Lower leg skin (tissue), 4 donors: Measurements from ENCODE around the gene PLPPR2. TPM values are rescaled to one million over a fixed set of nuclear protein-coding genes. Genes with fewer than 3 reads are reported as not detected.
A peak's percentile ranks its signal among the peaks of the same experiment; 100 is the strongest.
"Not testable (repeated sequence)": the region's sequence is repeated elsewhere in the genome, so short reads cannot be mapped to it uniquely, and the experiment has no call there.

Experiments used
- DNase-seq, 2 donors: peaks; one replicate each; pipeline ENCODE4 v3.0.0-alpha.2; 2019; ENCODE audit warnings: low spot score in 2 of 2
- H3K4me3 ChIP-seq: fragments of 200-600 bp; sonication (generic); 2 replicates; pipeline ENCODE4 v1.5.1; 2017; ENCODE audit warnings: mild to moderate bottlenecking, low read depth; ENCODE audit not compliant: poor library complexity, severe bottlenecking
- CTCF ChIP-seq, 3 donors: fragments of 450-650 bp; IDR thresholded peaks; one replicate each; pipeline ENCODE4 v1.5.1; 2016; ENCODE audit warnings: antibody characterized with exemption in 3 of 3, mild to moderate bottlenecking in 3 of 3, moderate library complexity in 2 of 3
- POLR2A ChIP-seq, 2 donors: fragments of 450-650 bp; IDR thresholded peaks; one replicate each; pipeline ENCODE4 v1.6.1; 2016 to 2017; ENCODE audit warnings: antibody characterized with exemption in 2 of 2, mild to moderate bottlenecking in 1 of 2, moderate library complexity in 1 of 2
- WGBS, 2 donors: methylation state at CpG; one replicate each; pipeline ENCODE4 v1.1.5; 2018; 5-methylcytosine and 5-hydroxymethylcytosine counted together
- intact Hi-C: fragments of 100-400 bp; cut with DNase I; formaldehyde crosslinking; loops from one replicate; pipeline ENCODE4 v1.15.0; 2023; ENCODE audit warnings: low total_unique reads
- total RNA-seq, 4 donors: library from RNA; depleted of rRNA; stranded (reverse); fragments of >200 nt; gene quantifications; one replicate each; pipeline ENCODE4 v1.1.0, GENCODE V29; 2016

The PLPPR2 gene
- 10 to 100 TPM; 18.6 to 40.6 (median 29.8) TPM for total RNA-seq

- WGBS, 2 donors = 4 to 7% methylated on average over 28 to 39 of the region's 62 CpGs
- H3K4me3 ChIP-seq = peak within 1 kb of the TSS; percentile 45
- TF ChIP-seq CTCF (IDR thresholded peaks at IDR 0.05) (no peak), POLR2A (IDR thresholded peaks at IDR 0.05) (no peak)
- intact Hi-C loops = no loop called here
- DNase-seq = peak; percentile 92 to 98
These were observed at the start of gene PLPPR2 for GRCh38 chr19:11355160-11356073. TSS of gene PLPPR2 (plus strand) at chr19:11355432. CDS start at chr19:11357674, 2,242 bp downstream.

GRCh38 chr19:11306337-11306736 lies 48.9 kb upstream of the PLPPR2 start:
- WGBS, 2 donors = 52 to 56% methylated on average over 9 of the region's 9 CpGs
- TF ChIP-seq POLR2A (IDR thresholded peaks at IDR 0.05) = no peak
- no peak for TF ChIP-seq CTCF (IDR thresholded peaks at IDR 0.05)
- intact Hi-C loops = no loop called here
- no peak overlapping the region for H3K4me3 ChIP-seq
- DNase-seq = no peak

- intact Hi-C loops, DNase-seq, H3K4me3 ChIP-seq: not testable (repeated sequence)
- WGBS, 2 donors = 79 to 83% methylated on average over 9 of the region's 9 CpGs
These were observed 34.8 kb upstream of the PLPPR2 start for GRCh38 chr19:11320278-11320995.

- WGBS, 2 donors = 79 to 80% methylated on average over 14 of the region's 14 CpGs
- intact Hi-C loops = no loop called here
- TF ChIP-seq CTCF (IDR thresholded peaks at IDR 0.05) = no peak
- TF ChIP-seq POLR2A (IDR thresholded peaks at IDR 0.05) = no peak
- no peak for DNase-seq
- no peak overlapping the region for H3K4me3 ChIP-seq
These were observed 33.8 kb upstream of the PLPPR2 start for GRCh38 chr19:11321191-11322126.

GRCh38 chr19:11322269-11323024 lies 32.8 kb upstream of the PLPPR2 start:
- DNase-seq = no peak
- WGBS, 2 donors = 53 to 58% methylated on average over 7 of the region's 7 CpGs
- intact Hi-C loops = no loop called here

More at GRCh38 chr19:11322269-11323024, 32.8 kb upstream of the PLPPR2 start:
- TF ChIP-seq CTCF (IDR thresholded peaks at IDR 0.05) (no peak), POLR2A (IDR thresholded peaks at IDR 0.05) (no peak)
- no peak overlapping the region for H3K4me3 ChIP-seq
